ENCODE data around the gene SSTR3.

DNA sequence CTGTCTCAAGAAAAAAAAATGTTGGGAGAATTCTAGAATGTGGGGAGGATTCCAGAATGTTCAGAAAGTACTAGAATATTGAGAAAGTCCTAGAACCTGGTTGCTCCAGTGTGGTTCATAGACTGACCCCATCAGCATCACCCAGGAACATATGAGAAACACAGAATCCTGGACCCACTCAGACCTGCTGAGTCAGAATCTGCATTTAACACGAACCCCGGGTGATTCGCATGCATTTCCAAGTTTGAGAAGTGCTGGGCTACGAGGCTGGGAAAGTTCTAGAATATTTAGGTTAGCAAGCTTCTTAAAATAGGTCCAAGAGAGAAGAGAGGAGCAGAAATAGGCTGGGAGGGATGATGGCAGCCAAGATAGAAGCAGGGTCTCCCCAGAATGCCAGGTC lies 30.6 kb downstream of the SSTR3 start:
- TF ChIP-seq, protein P1, sequence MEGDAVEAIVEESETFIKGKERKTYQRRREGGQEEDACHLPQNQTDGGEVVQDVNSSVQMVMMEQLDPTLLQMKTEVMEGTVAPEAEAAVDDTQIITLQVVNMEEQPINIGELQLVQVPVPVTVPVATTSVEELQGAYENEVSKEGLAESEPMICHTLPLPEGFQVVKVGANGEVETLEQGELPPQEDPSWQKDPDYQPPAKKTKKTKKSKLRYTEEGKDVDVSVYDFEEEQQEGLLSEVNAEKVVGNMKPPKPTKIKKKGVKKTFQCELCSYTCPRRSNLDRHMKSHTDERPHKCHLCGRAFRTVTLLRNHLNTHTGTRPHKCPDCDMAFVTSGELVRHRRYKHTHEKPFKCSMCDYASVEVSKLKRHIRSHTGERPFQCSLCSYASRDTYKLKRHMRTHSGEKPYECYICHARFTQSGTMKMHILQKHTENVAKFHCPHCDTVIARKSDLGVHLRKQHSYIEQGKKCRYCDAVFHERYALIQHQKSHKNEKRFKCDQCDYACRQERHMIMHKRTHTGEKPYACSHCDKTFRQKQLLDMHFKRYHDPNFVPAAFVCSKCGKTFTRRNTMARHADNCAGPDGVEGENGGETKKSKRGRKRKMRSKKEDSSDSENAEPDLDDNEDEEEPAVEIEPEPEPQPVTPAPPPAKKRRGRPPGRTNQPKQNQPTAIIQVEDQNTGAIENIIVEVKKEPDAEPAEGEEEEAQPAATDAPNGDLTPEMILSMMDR (IDR thresholded peaks at IDR 0.05; ENCODE audit: insufficient read depth, low read length, poor library complexity, severe bottlenecking): no peak
- no peak for TF ChIP-seq EZH2phosphoT487 (conservative IDR thresholded peaks at IDR 0.05; ENCODE audit: low read length)
